ENCODE results near the gene FOLH1.
"Not testable (repeated sequence)": the region's sequence is repeated elsewhere in the genome, so short reads cannot be mapped to it uniquely, and the experiment has no call there.

- not testable (repeated sequence) for TF ChIP-seq CTCF (conservative IDR thresholded peaks at IDR 0.05 in 1 of 2, IDR thresholded peaks at IDR 0.05 in 1 of 2; ENCODE audit: extremely low read depth in 1 of 2, insufficient read depth in 1 of 2, low read depth in 1 of 2, low read length in 2 of 2); EZH2 (IDR thresholded peaks at IDR 0.05; ENCODE audit: borderline replicate concordance, low read length)
Measured at GRCh38 chr11:49255148-49255547, 46.7 kb upstream of the FOLH1 start.

Measured in mammary epithelial cell (primary cell).